Vagina (tissue), 2 donors: Measurements from ENCODE around the gene DNAAF8. TPM values are rescaled to one million over a fixed set of nuclear protein-coding genes. Genes with fewer than 3 reads are reported as not detected.

Experiments used
- DNase-seq, 2 donors: peaks; one replicate each; pipeline ENCODE4 v3.0.0-alpha.2; 2017; ENCODE audit errors: extremely low spot score in 2 of 2
- H3K27ac ChIP-seq: fragments of 200-600 bp; sonication (generic); one replicate; pipeline ENCODE4 v1.5.1; 2019
- H3K27me3 ChIP-seq: fragments of 200-600 bp; sonication (generic); one replicate; pipeline ENCODE4 v1.5.1; 2019
- H3K36me3 ChIP-seq, 2 donors: fragments of 200-600 bp; sonication (generic); one replicate each; pipeline ENCODE4 v1.5.1; 2017 to 2019
- H3K4me1 ChIP-seq: fragments of 200-600 bp; sonication (generic); one replicate; pipeline ENCODE4 v1.5.1; 2019
- H3K4me3 ChIP-seq, 2 donors: fragments of 200-600 bp; sonication (generic); 1 replicate in 1 of 2; 2 replicates in 1 of 2; pipeline ENCODE4 v1.5.1; 2016 to 2019
- H3K9me3 ChIP-seq: fragments of 200-600 bp; sonication (generic); one replicate; pipeline ENCODE4 v1.5.1; 2019
- POLR2A ChIP-seq, 2 donors: fragments of 450-650 bp; IDR thresholded peaks; one replicate each; pipeline ENCODE4 v1.6.1; 2017; ENCODE audit warnings: antibody characterized with exemption in 2 of 2, mild to moderate bottlenecking in 2 of 2, moderate library complexity in 2 of 2
- POLR2AphosphoS5 ChIP-seq, 2 donors: sonication (generic); formaldehyde crosslinking; IDR thresholded peaks; one replicate each; pipeline ENCODE4 v1.9.0; 2017; ENCODE audit warnings: antibody characterized with exemption in 2 of 2, mild to moderate bottlenecking in 2 of 2, low read depth in 1 of 2; ENCODE audit not compliant: insufficient read depth in 1 of 2
- intact Hi-C: fragments of 100-400 bp; cut with DNase I; formaldehyde crosslinking; loops from one replicate; pipeline ENCODE4 v1.15.1; 2023
- total RNA-seq: library from RNA; depleted of rRNA; stranded (reverse); fragments of >200 nt; gene quantifications from one replicate; pipeline ENCODE4 v1.2.3, GENCODE V29; 2016
- TF ChIP-seq, protein P1 (sequence below), 3 experiments: fragments of 450-650 bp in 2 of 3; fragments of 200-600 bp in 1 of 3; sonication (generic) in 1 of 3; IDR thresholded peaks; one replicate each; pipeline ENCODE4 v1.5.1; 2017 to 2019; ENCODE audit warnings: antibody characterized with exemption in 3 of 3, mild to moderate bottlenecking in 2 of 3, moderate library complexity in 2 of 3

The DNAAF8 gene
- total RNA-seq, 1 donor from 2014 or later: not detected

DNA sequence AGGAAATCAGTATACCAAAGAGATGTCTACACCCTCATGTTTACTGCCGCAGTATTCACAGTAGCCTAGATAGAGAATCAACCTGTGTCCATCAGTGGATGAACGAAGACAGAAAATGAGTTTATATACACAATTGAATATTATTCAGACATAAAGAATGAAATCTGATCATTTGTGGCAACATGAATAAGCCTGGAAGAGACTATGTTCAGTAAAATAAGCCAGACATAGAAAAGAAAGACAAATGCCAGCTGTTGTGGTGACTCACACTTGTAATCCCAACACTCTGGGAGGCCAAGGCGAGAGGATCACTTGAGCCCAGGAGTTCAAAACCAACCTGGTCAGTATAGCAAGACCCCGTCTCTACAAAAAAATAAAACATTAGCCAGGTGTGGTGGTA, 24.9 kb upstream of the DNAAF8 start:
- Histone ChIP-seq H3K9me3 (no peaks in the 10 kb centered on the region), H3K4me1 (no peaks in the 10 kb centered on the region), H3K4me3 (no peak overlapping the region), H3K36me3 (peaks cover 3 to 52% of the 10 kb centered on the region in 2 donors), H3K27ac (no peak overlapping the region), H3K27me3 (no peaks in the 10 kb centered on the region)
- no peak for TF ChIP-seq POLR2A (IDR thresholded peaks at IDR 0.05)
- TF ChIP-seq, protein P1, sequence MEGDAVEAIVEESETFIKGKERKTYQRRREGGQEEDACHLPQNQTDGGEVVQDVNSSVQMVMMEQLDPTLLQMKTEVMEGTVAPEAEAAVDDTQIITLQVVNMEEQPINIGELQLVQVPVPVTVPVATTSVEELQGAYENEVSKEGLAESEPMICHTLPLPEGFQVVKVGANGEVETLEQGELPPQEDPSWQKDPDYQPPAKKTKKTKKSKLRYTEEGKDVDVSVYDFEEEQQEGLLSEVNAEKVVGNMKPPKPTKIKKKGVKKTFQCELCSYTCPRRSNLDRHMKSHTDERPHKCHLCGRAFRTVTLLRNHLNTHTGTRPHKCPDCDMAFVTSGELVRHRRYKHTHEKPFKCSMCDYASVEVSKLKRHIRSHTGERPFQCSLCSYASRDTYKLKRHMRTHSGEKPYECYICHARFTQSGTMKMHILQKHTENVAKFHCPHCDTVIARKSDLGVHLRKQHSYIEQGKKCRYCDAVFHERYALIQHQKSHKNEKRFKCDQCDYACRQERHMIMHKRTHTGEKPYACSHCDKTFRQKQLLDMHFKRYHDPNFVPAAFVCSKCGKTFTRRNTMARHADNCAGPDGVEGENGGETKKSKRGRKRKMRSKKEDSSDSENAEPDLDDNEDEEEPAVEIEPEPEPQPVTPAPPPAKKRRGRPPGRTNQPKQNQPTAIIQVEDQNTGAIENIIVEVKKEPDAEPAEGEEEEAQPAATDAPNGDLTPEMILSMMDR (IDR thresholded peaks at IDR 0.05): no peak
- TF ChIP-seq POLR2AphosphoS5 (IDR thresholded peaks at IDR 0.05; ENCODE audit: insufficient read depth in 1 of 2, low read depth in 1 of 2): no peak
- no peak for DNase-seq
- intact Hi-C loops: no loop called here

DNA sequence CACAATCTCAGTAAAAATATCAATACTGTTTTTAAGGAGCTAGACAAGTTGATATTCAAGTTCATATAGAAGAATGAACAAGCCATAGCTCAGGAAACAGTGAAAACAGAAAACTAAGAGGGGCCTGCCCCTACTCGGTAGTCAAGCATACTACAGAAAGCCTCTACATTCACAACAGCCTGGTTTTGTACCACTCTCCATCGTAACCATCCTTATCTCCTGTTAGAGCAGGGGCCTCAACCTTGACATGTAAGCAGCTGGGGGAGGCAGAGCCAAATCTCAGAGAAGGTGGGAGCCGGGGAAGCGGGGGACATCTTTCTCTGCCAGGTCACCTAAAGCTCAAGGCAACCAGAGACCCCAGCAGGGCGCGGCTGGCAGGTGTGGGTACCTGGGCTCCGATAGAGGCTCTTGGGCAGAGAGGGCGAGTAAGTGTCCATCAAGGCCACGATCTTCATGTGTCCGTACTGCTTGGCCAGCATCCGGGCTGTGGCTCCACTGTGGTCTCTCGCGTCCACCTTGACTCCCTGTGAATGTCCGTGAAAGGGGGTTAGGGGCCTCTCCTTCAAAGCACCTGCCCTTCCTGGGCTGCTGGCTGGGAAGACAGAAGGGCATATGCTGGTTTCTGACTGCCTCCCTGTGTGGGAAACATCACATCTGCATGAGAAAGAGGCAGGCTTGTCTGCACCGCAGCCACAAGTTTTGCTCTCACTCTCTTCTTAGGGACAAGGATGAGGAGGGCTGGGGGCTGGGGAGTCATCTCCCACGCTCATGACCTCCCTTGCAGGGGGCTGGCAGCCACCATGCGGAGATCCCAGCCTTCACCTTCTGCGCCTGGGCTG, 20.5 kb upstream of the DNAAF8 start:
- no peak for TF ChIP-seq POLR2A (IDR thresholded peaks at IDR 0.05)
- TF ChIP-seq POLR2AphosphoS5 (IDR thresholded peaks at IDR 0.05; ENCODE audit: insufficient read depth in 1 of 2, low read depth in 1 of 2): no peak
- Histone ChIP-seq H3K27me3 (no peaks in the 10 kb centered on the region), H3K4me3 (no peak overlapping the region), H3K36me3 (peaks cover 0 to 32% of the 10 kb centered on the region in 2 donors), H3K9me3 (no peaks in the 10 kb centered on the region), H3K4me1 (no peaks in the 10 kb centered on the region), H3K27ac (no peak overlapping the region)
- intact Hi-C loops: no loop called here
- no peak for DNase-seq

GRCh38 chr16:4714996-4715395, 19.3 kb upstream of the DNAAF8 start:
- H3K36me3 ChIP-seq: peaks cover 0 to 30% of the 10 kb centered on the region in 2 donors

DNA sequence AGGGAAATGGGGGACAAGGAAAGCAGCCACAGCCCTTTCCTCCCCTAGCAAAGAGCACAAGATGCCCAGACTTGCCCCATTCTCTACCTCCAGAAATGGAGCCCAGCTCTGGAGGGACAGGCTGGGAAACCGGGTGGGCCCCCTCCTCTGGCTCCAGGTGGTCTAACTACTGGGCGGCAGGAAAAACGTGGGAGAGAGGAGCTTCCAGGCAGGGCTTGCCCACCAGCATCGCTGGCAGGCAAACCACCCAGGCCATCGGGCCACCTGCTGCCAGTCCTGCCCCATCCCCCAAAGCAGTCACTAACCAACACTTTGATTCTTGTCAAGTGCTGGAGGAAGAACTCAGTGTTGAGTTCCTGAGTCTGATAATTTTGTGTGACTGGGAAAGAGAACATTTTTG, 15.9 kb upstream of the DNAAF8 start:
- H3K9me3 ChIP-seq: no peaks in the 10 kb centered on the region
- intact Hi-C loops: no loop called here
- peaks cover 0 to 16% of the 10 kb centered on the region in 2 donors for H3K36me3 ChIP-seq

More at GRCh38 chr16:4714996-4715395, 19.3 kb upstream of the DNAAF8 start:
- TF ChIP-seq POLR2A (IDR thresholded peaks at IDR 0.05) (no peak), POLR2AphosphoS5 (IDR thresholded peaks at IDR 0.05; ENCODE audit: insufficient read depth in 1 of 2, low read depth in 1 of 2) (no peak)
- TF ChIP-seq, protein P1 (IDR thresholded peaks at IDR 0.05): no peak
- Histone ChIP-seq H3K27ac (no peak overlapping the region), H3K4me1 (no peaks in the 10 kb centered on the region), H3K4me3 (no peak overlapping the region), H3K27me3 (no peaks in the 10 kb centered on the region), H3K9me3 (no peaks in the 10 kb centered on the region)
- intact Hi-C loops: no loop called here
- DNase-seq: no peak

GRCh38 chr16:4723071-4723767, 11.1 kb upstream of the DNAAF8 start:
- H3K27ac ChIP-seq: no peak overlapping the region
- H3K9me3 ChIP-seq: no peaks in the 10 kb centered on the region
- no peak overlapping the region for H3K4me3 ChIP-seq
- DNase-seq: no peak
- no peaks in the 10 kb centered on the region for H3K27me3 ChIP-seq
- no peaks in the 10 kb centered on the region for H3K4me1 ChIP-seq
- intact Hi-C loops: no loop called here
- TF ChIP-seq POLR2A (IDR thresholded peaks at IDR 0.05): no peak
- TF ChIP-seq POLR2AphosphoS5 (IDR thresholded peaks at IDR 0.05; ENCODE audit: insufficient read depth in 1 of 2, low read depth in 1 of 2): no peak
- TF ChIP-seq, protein P1 (IDR thresholded peaks at IDR 0.05): no peak
- H3K36me3 ChIP-seq: peaks cover 0 to 45% of the 10 kb centered on the region in 2 donors

More for the DNA sequence above, 15.9 kb upstream of the DNAAF8 start:
- Histone ChIP-seq H3K4me3 (no peak overlapping the region), H3K27me3 (no peaks in the 10 kb centered on the region), H3K4me1 (no peaks in the 10 kb centered on the region), H3K27ac (no peak overlapping the region)
- TF ChIP-seq POLR2AphosphoS5 (IDR thresholded peaks at IDR 0.05; ENCODE audit: insufficient read depth in 1 of 2, low read depth in 1 of 2) (no peak), POLR2A (IDR thresholded peaks at IDR 0.05) (no peak)
- TF ChIP-seq, protein P1 (IDR thresholded peaks at IDR 0.05): no peak
- no peak for DNase-seq
